Adrenal gland (tissue), 12 donors: Measurements from ENCODE around the gene TRNAU1AP. TPM values are rescaled to one million over a fixed set of nuclear protein-coding genes. Genes with fewer than 3 reads are reported as not detected.
"Not testable (repeated sequence)": the region's sequence is repeated elsewhere in the genome, so short reads cannot be mapped to it uniquely, and the experiment has no call there.

Source experiments
- DNase-seq, 7 donors: peaks; one replicate each; pipeline ENCODE4 v3.0.0-alpha.2; 2019 to 2020
- H3K27ac ChIP-seq, 5 donors: fragments of 200-600 bp; sonication (generic) in 4 of 5; 1 replicate in 3 of 5; 2 replicates in 2 of 5; pipeline versions ENCODE4 v1.5.1 to v1.8.0; 2016 to 2020; ENCODE audit warnings: mild to moderate bottlenecking in 1 of 5
- H3K27me3 ChIP-seq: fragments of 200-600 bp; 2 replicates; pipeline ENCODE4 v1.8.0; 2021
- H3K36me3 ChIP-seq, 2 donors: fragments of 200-600 bp; replicated peaks in 1 of 2; 1 replicate in 1 of 2; 2 replicates in 1 of 2; pipeline versions ENCODE4 v1.5.1 to v1.8.0; 2018 to 2022
- H3K4me1 ChIP-seq, 2 donors: fragments of 200-600 bp; replicated peaks in 1 of 2; 1 replicate in 1 of 2; 2 replicates in 1 of 2; pipeline versions ENCODE4 v1.5.1 to v1.8.0; 2018 to 2021
- H3K4me3 ChIP-seq, 4 donors: fragments of 200-600 bp; sonication (generic) in 3 of 4; one replicate each; pipeline ENCODE4 v1.5.1; 2016 to 2018
- H3K9me3 ChIP-seq, 3 donors: fragments of 200-600 bp; sonication (generic) in 1 of 3; replicated peaks in 1 of 3; 1 replicate in 2 of 3; 2 replicates in 1 of 3; pipeline versions ENCODE4 v1.5.1 to v1.8.0; 2016 to 2021
- POLR2A ChIP-seq, 2 donors: fragments of 450-650 bp; IDR thresholded peaks; one replicate each; pipeline ENCODE4 v1.6.1; 2017; ENCODE audit warnings: antibody characterized with exemption in 2 of 2, mild to moderate bottlenecking in 2 of 2, moderate library complexity in 1 of 2
- WGBS, 4 donors: extraction: QIAGEN DNeasy Blood & Tissue Kit in 2 of 4; methylation state at CpG; one replicate each; pipeline versions ENCODE4 v1.1.5 to v1.1.7; 2013 to 2017; 5-methylcytosine and 5-hydroxymethylcytosine counted together
- intact Hi-C, 2 donors: fragments of 100-400 bp; cut with DNase I; formaldehyde crosslinking; loops; one replicate each; pipeline versions ENCODE4 v1.14.1 to v1.15.0; 2022 to 2023
- polyA plus RNA-seq, 3 donors: library from polyadenylated mRNA; stranded (reverse); fragments of 200-250 nt in 2 of 3; fragments of 350-450 nt in 1 of 3; fragmentation: Illumina TruSeq in 1 of 3; extraction: RNeasy Lipid Tissue Mini Kit (QIAGEN cat#74804) in 1 of 3; gene quantifications; one replicate each; pipeline ENCODE4 v1.2.3, GENCODE V29; 2013 to 2014
- total RNA-seq, 9 donors: library from RNA; depleted of rRNA in 4 of 9; stranded (reverse); fragments of >200 nt in 4 of 9; fragments of 120-200 nt in 1 of 9; fragmentation: NEBNext Ultra II Directional in 1 of 9; extraction: Animal tissue kit (Norgen Biotek cat#: 25700) in 1 of 9; gene quantifications; one replicate each; pipeline versions ENCODE4 v1.1.0 to v1.2.4, GENCODE V29; 2013 to 2023
- TF ChIP-seq, protein P1 (sequence below), 6 experiments: fragments of 450-650 bp in 4 of 6; fragments of 200-600 bp in 2 of 6; sonication (generic) in 1 of 6; IDR thresholded peaks; 1 replicate in 5 of 6; 2 replicates in 1 of 6; pipeline versions ENCODE4 v1.5.1 to v1.8.0; 2016 to 2021; ENCODE audit warnings: antibody characterized with exemption in 6 of 6, mild to moderate bottlenecking in 2 of 6, moderate library complexity in 1 of 6
- donor health status: healthy with polysubstance abuse.
- donor health status: Bipolar disorder and iron deficiency.
- donor health status: DM: yes; HTN: yes; CAD: no.
- donor health status: DM: no; HTN: no; CAD: no.
- donor health status: DM: no; HTN: no; CAD: no.
- donor health status: DM: yes; HTN: yes; CAD: no.

TRNAU1AP gene
- total and polyA plus RNA-seq, 12 donors, result 9.5 to 29.0 (median 19.5) TPM

- intact Hi-C loops, result no loop called here
These were observed 15.3 kb upstream of the TRNAU1AP start for GRCh38 chr1:28537457-28538199.

DNA sequence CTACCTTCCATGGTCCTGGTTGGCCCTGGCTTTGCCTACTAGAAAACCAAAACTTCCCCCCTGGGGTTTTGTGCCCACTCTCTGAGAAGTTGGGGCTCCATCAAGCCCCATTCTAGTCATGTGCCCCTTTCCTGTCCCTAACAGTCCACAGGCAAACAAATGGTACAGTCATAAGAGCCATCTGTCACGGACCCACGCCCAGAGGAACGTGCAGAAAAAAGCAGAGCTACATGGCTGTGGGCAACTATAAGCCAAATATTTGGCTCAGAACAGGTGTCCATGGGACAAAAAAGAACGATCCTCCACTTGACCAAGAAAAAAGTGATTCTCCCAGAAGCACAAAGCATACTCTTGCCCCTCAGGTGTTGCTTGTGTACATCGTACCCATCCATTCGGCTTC lies 14.6 kb upstream of the TRNAU1AP start:
- intact Hi-C loops, result no loop called here
- H3K9me3 ChIP-seq, result no peaks in the 10 kb centered on the region
- peaks cover 0 to 5% of the 10 kb centered on the region in 2 donors for H3K36me3 ChIP-seq
- no peaks in the 10 kb centered on the region for H3K4me1 ChIP-seq
- H3K4me3 ChIP-seq, result no peak overlapping the region
- 86 to 96% (median 92%) methylated on average over 6 of the region's 6 CpGs for WGBS, 4 donors
- no peak for DNase-seq
- H3K27ac ChIP-seq, result no peak overlapping the region
- H3K27me3 ChIP-seq, result no peaks in the 10 kb centered on the region
- TF ChIP-seq POLR2A (IDR thresholded peaks at IDR 0.05), result no peak
- TF ChIP-seq, protein P1, sequence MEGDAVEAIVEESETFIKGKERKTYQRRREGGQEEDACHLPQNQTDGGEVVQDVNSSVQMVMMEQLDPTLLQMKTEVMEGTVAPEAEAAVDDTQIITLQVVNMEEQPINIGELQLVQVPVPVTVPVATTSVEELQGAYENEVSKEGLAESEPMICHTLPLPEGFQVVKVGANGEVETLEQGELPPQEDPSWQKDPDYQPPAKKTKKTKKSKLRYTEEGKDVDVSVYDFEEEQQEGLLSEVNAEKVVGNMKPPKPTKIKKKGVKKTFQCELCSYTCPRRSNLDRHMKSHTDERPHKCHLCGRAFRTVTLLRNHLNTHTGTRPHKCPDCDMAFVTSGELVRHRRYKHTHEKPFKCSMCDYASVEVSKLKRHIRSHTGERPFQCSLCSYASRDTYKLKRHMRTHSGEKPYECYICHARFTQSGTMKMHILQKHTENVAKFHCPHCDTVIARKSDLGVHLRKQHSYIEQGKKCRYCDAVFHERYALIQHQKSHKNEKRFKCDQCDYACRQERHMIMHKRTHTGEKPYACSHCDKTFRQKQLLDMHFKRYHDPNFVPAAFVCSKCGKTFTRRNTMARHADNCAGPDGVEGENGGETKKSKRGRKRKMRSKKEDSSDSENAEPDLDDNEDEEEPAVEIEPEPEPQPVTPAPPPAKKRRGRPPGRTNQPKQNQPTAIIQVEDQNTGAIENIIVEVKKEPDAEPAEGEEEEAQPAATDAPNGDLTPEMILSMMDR (IDR thresholded peaks at IDR 0.05), result no peak

More at GRCh38 chr1:28537457-28538199, 15.3 kb upstream of the TRNAU1AP start:
- H3K27me3 ChIP-seq, result no peaks in the 10 kb centered on the region
- DNase-seq, result peak in 1 of 7 donors; percentile 60
- H3K4me3 ChIP-seq, result no peak overlapping the region
- H3K4me1 ChIP-seq, result no peaks in the 10 kb centered on the region
- H3K9me3 ChIP-seq, result no peaks in the 10 kb centered on the region
- TF ChIP-seq, protein P1 (IDR thresholded peaks at IDR 0.05), result no peak
- TF ChIP-seq POLR2A (IDR thresholded peaks at IDR 0.05), result no peak
- 74 to 85% (median 78%) methylated on average over 5 to 8 of the region's 8 CpGs for WGBS, 4 donors
- H3K36me3 ChIP-seq, result peaks cover 0 to 5% of the 10 kb centered on the region in 2 donors
- no peak overlapping the region for H3K27ac ChIP-seq

GRCh38 chr1:28540651-28541050 lies 12.2 kb upstream of the TRNAU1AP start:
- no peak overlapping the region for H3K27ac ChIP-seq
- no peaks in the 10 kb centered on the region for H3K4me1 ChIP-seq
- no peaks in the 10 kb centered on the region for H3K36me3 ChIP-seq
- no peak for TF ChIP-seq POLR2A (IDR thresholded peaks at IDR 0.05)
- TF ChIP-seq, protein P1 (IDR thresholded peaks at IDR 0.05), result no peak
- intact Hi-C loops, result no loop called here
- 89 to 95% (median 91%) methylated on average over 7 of the region's 7 CpGs for WGBS, 4 donors
- no peak for DNase-seq
- H3K9me3 ChIP-seq, result no peaks in the 10 kb centered on the region
- H3K4me3 ChIP-seq, result no peak overlapping the region
- H3K27me3 ChIP-seq, result no peaks in the 10 kb centered on the region

GRCh38 chr1:28541414-28542015 lies 11.4 kb upstream of the TRNAU1AP start:
- 87 to 94% (median 91%) methylated on average over 8 of the region's 8 CpGs for WGBS, 4 donors

More at GRCh38 chr1:28541414-28542015, 11.4 kb upstream of the TRNAU1AP start:
- H3K4me3 ChIP-seq, H3K9me3 ChIP-seq, DNase-seq, intact Hi-C loops, H3K27ac ChIP-seq, H3K36me3 ChIP-seq, H3K4me1 ChIP-seq, H3K27me3 ChIP-seq: not testable (repeated sequence)
